ENCODE data around the gene CHST8.
"Not testable (repeated sequence)": the region's sequence is repeated elsewhere in the genome, so short reads cannot be mapped to it uniquely, and the experiment has no call there.

The CHST8 gene

DNA sequence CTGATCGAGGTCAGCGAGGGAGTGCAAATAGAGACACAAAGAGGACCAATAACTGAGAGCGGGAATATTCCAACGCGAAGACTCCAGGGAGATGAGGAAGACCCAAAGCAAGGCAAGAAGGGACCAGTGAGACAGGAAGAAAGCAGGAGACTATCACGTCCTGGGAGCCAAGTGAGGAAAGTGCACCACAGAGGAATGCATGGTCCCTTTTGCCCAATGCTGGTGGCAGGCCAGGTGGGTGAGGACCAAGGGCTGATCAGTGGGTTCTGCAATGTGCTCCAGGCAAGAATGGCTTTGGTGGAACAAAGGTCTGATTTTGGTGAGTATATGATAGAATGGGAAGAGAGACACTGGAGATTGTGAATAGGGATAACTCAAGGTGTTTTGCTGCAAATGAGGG, 25.4 kb downstream of the CHST8 start:
- no peak for DNase-seq

DNA sequence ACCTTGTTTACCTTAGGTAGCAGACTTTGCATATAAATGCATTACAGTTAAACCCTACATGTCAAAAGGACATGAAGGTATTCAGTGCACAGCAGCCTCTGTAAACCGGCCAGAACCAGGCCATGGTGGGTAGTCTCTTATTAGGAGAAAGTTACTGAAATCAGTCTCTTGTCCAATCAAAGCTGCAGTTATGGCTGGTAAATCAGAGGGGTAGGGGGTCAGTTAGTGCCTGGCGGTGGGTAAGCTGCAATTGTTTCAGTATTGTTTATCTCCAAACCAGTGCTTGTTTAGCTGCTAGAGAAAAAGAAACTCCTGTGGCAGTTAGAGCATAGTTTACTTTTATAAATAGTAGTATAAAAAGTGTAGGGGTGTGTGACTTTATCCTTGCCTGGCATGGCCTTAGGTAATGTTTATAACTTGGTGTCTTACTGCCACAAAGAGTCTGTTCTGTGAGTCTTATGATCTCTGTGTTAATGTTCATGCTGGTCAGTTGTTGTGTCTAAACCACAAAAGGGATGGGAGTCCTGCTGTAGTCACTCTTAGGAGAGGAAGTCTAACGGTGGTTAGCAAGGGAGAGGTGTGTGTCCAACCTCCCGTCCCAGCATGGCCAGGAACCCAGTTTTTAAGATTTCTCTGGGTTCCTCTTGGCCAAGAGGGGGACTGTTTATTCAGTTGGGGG, 28.0 kb downstream of the CHST8 start:
- no peak for DNase-seq

DNA sequence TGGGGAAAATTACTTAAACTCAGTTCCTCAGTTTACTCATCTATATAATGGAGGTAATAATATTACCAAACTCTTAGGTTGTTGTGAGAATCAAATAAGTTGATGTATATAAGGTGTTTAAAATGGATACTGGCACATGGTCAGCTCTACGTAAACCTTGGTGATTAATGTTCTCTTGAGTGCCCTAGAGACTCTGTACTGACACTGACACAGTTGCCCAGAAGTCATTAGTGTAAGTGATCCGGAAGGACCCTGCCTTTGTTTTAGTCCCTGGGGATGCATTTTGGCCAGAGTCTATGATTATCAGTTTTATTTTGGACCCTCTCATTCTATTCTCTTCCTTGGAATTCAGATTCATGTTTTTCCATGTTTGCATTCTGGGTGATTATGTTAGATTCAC, 31.9 kb downstream of the CHST8 start:
- no peak for DNase-seq

DNA sequence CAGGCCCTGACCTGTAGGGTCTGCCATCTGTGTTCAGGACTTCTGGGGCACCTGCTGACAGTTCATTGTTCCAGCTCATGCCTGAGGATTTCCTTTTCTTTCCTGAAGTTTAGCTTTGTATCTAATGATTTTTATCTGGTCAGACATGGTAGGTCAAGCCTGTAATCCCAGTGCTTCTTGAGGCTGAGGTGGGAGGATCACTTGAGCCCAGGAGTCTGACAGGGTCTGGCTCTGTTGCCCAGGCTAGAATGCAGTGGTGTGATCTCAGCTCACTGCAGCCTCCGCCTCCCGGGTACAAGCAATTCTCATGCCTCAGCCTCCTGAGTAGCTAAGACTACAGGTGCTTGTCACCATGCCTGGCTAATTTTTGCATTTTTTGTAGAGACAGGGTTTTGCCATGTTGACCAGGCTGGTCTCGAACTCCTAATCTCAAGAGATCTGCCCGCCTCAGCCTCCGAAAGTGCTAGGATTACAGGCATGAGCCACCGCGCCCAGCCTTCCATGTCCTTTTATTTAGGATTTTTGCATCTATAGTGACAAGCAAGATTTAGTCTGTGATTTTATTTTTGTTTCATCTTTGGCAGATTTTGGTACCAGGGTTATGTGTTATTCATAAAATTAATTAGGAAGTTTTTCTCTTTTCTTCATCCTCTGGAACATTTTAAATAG, 33.2 kb downstream of the CHST8 start:
- DNase-seq, result no peak

DNA sequence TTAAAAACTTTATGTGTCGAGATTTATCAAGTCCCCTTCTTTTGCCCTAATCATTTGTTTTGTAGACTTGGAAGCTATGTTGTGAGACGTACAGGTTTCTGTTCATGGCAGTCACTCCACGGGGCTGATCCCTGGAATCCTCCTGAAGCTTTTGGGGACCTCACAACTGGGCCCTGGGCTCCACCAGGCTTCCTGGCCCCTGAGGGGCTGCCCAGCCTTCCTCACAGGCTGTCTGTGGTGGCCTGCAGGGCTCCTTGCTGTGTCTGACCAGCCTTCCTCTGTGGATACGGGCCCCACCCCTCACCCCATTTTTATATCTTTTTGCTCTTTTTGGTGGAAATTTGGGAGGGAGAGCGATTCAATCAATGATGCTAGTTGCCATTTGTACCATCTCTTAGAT, 38.1 kb downstream of the CHST8 start:
- no peak for DNase-seq

DNA sequence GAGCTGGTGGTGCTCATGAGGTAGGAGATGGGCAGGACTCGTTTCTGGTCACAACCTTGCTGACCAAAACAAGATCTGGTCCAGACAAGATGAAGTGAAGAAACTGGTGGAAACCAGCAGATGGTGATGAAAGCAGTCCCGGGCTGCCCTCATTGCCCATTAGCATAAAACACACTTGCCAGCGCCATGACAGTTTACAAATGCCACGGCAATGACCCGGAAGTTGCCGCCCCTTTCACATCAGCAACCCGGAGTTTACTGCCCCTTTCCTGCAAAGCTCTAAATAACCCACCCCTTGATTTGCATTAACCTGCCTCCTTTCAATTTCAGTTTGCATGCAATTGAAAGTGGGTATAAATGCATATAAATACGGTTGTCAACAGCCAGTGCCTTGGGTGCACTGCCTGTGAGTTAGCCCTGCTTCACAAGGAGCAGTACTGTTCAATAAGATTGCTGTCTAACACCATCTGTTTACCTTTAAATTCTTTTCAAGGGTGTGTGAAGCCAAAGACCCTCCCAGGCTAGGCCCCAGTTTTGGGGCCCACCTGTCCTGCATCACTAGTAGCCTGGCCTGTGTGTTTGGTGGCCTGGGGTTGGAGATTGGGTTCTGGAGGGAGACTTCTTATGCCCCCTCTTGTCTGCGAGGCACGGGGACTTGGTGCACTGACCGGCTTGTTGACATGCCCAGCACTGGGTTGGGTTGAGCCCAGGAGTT, 38.8 kb downstream of the CHST8 start:
- DNase-seq, result no peak

DNA sequence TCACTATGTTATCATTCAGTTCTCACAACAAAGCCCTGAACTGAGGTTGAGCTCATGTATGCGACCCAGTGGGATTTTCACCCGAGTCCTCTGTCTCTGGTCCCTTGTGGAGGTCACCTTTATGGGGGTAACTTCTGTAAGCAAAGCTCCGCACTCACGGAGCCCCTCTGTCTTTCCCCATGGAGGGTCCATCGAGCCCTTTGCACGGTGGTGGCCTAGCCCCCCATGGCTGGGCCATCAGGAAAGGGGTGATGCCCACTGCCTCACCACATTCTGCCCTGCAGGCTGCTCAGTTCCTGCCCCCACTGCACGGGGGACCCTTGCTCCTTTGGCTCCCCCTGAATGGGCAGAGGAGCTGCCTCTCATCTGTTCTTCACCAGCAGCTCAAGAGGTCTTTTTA, 39.6 kb downstream of the CHST8 start:
- no peak for DNase-seq

DNA sequence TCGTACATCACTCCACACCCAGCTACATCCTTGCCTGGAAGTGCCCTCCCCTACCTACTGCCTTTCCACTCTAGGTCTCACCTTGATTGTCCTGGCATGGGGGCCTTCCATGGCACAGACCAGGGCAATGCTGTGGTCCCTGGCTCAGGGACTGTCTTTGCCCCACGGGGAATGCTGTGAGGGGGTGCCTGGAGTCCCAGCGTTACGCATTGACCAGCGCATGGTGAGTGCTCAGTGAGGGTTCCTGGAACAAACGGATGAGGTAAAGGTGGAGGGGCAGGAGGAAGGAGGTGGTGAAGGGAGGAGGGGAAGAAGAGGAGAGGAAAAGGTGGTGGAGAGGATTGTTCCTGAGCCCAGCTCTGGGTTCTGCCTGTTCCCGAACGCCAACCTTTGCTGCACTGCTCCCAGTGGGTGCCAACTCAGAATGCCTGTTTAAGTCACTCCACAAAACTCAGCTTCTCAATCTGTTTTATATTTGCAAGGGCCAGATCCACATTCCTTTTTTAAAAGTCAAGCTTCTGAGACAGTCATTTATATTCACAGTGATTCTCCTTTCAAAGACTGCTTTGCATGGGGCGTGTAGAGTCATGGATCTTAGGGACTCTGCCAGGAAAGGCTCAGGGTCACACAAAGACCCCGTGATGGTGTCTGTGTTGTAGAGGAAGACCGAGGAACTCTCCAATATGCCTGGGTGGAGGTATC, 40.8 kb downstream of the CHST8 start:
- no peak for DNase-seq

DNA sequence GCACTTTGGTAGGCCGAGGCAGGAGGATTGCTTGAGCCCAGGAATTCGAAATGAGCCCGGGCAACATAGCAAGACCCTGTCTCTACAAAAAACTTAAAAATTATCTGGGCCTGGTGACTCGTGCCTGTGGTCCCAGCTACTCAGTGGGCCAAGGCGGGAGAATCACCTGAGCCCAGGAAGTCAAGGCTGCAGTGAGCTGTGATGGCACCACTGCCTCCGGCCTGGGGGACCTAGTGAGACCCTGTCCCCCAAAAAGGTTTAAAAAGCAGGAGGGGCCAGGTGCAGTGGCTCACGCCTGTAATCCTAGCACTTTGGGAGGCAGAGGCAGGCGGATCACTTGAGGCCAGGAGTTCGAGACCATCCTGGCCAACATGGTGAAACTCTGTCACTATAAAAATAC, 41.6 kb downstream of the CHST8 start:
- DNase-seq, result not testable (repeated sequence)

DNA sequence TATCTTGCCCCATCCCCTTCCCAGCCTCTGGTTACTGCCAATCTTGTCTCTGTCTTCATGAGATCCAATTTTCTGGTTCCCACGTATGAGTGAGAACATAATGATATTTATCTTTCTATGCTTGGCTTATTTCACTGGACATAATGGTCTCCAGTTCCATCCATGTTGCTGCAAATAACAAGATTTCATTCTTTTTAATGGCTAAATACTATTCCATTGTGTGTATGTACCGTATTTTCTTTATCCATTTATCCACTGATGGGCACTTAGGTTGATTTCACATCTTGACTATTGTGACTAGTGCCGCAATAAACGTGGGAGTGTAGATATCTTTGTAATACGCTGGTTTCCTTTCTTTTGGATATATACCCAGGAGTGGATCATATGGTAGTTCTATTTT, 43.0 kb downstream of the CHST8 start:
- DNase-seq, result no peak

DNA sequence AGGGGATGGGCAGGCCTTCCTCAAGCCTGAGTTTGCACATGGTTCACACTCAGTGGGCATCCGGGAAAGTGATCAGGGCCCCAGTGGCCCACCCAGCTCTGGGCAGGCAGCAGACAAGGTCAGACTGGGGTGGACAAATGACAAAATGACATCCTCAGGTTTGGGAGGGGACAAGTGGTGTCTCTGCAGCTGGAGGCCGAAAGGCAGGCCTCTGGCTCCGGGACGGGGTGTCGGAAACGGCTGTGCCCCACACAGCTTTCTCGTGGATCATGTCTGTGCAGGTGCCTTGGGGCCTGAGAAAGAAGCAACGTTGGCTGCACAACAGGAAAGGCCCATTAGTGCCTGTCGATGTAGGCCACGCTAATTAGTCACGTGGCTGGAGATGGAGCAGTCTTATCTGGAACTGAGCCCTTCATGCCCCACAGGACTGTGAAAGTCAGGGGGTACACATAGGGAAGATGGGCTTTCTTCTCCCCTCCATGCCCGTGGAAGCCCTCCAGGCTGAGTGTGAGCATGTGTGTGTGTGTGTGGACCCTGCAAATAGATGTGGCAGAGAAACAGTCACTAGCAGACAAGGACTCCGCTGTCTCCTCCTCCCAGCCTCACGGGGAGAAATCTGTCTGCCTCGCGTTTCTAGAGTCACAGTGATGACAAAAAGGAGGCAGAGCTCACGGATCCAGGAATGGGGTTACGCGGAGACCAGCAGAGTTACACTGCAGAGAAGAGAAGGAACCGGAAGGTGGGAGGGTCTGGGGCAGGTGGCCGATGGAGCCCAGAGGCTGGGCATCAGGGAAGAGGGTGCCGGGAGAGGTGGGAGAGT, 44.2 kb downstream of the CHST8 start:
- no peak for DNase-seq

DNA sequence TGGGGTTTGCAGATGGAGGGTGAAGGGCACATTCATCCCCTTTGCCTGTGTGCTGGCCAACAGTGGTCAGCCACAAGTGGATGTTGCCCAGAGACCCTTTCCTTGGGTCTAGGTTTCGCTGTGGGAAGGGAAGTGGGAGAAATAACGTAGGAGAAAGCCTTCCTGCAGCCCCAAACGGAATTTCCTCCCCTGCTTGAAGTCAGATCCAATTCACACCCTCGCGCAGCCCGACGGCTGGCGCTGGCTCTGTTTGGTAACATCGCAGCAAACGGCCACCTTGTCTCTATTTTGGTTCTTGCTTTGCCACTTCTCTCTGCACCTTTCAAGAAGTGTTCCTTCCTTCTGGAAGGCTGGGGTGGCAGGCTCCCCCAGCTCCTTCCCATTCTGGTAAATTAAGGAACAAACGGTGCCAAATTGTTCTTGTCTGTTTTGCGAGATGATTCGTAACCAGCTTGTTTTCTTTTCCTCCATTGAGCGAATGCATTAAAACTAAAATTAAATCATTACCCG, 45.4 kb downstream of the CHST8 start:
- DNase-seq, result no peak

DNA sequence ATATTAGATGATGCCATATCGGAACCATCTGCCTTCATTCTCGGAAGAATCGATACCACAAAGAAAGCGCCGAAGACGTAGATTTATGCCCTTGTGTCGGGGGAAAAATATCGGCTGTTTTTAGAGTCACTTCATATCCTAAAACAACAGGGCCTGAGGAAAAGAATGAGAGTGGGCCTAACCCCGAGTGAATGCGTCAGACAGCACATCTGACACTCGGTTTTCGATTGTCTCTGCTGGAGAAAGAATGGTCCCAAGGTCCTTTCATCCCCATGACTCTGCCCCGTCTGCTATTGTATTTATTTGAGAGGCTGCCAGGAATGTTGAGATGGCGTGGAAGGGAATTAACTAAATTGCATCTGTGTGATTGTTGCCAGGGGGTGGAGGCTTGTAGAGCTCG, 46.1 kb downstream of the CHST8 start:
- no peak for DNase-seq

DNA sequence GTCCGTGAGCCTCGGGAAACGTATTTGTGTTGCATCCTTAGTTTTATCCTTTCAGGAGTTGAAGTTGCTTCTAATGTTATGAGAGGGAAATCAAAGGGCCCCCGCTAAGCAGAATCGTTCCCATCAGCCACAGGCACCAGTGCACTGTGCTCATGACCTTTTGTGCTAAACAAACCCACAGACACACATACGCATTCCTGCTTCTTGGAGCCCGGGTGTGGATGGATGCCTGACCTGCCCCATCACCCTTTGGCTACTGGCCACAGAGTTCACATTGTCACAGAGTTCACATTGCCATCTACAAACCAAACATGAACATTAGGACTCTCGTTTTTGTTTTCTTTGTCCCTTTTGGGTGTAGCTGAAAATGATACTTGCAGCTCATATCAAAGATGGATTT, 47.2 kb downstream of the CHST8 start:
- DNase-seq, result no peak

DNA sequence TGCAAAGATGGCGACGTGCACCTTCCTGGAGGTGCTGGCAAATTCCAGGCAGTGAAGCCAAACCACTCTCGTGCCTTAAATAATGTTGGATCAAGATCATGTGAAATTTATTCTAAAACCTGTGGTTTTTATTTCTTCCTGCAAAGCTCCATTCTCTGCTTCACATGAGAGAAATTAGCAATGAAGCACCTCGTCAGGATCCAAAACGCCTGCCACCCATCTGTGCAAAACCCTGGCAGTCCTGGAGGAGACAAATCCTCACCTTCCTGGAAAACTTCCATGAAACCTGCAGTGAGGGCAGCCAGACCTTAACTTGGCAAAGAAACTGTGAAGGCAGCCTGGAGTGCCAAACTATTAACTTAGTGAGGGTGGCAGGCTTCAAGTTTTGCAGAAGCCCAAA, 47.6 kb downstream of the CHST8 start:
- DNase-seq, result no peak

DNA sequence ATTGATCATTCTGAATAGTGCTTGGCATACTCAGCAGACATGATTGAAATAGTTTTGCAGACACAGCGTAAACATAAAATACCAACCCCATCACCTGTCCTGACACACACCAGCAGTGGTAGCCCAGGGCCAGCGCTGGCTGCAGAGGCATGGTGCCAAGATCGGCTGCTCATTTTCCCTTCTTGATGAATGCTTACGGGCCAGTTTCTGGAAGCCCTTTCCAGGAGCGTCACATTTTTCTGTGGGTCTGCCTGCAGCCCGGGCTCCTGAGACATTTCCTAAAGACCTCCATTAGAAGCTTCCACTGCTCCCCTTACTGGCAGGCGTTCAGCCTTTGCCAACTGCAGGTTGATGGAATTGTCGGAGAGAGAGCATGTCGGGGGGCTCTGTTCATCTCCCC, 48.6 kb downstream of the CHST8 start:
- DNase-seq, result no peak

DNA sequence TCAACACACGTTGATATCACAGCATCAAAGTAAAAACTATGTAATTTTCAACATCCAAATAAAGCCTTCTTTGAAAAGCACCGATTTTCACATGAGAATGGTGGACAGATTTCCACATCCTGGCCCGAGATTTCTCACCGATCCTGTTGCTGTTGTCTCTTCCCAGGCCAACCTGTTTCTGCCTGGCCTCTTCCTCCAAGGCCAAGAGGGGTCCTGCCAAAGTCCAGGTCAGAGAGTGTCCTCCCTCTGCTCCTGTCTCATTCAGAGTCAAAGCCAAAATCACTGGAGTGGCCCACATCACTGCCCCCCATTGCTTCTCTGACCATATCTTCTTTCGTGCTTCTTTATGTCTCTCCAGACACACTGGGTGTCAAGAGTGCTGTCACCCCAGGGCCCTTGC, 49.5 kb downstream of the CHST8 start:
- no peak for DNase-seq

DNA sequence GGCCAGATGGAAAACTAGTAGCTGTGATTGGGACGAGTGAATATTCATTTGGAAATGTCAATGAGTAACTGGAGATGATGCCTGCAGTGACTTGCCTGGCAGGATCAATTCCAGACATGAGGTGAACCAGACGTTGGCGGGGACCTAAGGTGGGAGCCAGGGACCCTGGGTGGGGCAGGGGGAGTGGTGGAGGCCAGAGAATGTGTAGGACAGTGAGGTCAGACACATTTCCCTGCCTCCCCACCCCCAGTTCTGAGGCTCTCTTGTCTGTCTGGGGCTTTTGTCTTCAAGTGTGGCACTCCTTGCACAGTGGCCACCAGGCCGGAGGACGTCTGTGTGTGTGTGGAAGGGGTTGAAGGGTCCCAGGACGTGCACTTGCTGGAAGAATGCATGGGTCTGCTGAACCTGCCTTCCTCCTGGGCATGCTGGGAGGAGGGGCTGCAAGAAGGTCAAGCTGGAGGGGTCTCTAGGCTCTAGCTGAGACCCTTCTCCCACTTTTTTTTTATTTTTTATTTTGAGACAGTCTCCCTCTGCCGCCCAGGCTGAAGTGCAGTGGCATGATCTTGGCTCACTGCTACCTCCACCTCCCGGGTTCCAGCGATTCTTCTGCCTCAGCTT, 51.6 kb downstream of the CHST8 start:
- no peak for DNase-seq

DNA sequence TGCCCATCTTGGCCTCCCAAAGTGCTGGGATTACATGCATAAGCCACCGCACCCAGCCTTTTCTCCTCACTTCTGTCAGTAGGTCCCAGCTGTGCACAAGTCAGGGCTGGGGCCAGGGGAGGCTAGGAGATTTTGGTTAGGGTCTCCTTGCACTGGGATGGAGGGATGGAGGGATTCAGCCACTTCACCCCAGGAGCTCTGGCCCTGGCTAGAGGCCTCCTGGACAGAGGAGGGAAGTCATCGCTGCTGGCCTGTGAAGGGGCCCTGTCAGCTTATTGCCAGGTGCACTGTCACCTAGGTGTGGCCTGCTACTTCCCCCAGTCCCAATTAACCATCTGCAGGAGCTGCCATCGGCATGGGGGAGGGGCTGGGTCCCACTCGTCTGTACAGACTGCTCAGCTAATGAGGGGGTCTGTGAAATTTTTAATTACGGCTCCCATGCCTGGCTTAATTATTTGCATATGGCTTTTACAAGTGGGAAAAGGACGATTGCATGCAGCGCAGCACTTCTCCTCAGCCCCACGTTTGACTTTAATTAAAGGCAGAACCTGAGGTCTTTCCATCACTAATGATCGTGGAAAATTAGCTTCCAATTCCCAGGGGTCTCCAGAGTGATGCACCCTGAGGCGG, 52.4 kb downstream of the CHST8 start:
- no peak for DNase-seq

DNA sequence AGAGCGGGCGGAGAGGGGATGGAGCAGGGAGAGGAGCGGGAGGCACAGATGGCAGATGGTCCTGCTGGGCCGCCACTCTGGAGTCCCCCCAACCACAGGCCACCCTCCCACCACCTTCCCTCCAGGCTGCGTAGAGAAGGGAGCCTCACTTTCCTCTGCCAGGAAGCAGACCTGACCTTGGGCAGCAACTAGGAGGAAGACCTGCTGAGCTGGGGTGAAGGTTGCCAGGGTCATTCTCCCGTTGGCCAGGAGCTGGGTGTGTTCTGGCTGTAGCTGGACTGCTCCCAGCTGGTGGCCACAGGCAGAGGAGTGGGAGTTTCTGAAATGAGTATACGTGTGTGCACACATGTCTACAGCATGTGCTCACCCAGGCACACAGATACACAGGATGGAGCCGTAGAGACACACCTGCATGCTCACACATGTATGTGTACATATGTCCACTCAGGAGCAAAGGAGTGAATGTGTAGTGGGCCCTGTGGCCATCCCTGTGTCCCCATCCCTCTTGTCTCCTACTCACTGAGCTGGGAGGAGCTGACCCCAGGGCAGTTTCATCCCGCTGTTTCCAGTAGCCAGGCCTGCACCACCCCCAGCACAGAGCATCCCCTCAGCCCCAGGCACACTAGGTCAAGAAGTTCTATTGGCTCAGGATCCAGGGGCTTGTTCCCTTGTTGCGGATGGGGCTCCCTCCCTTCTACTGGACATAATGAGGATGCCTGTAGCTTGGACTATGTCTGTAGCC, 53.0 kb downstream of the CHST8 start:
- DNase-seq, result no peak

Measured in activated CD4-positive, alpha-beta T cell treated with anti-CD3 and anti-CD28 coated beads, Interleukin-2, Interleukin-6, amounts not matched to agents 100 ng/mL and 50 ng/mL, durations not matched to agents 16 hours and 8 hours (primary cell).